Loucy (cell line): ENCODE results near the gene HSPBP1.

Experiments
- H2AFZ ChIP-seq: fragments of 200-600 bp; sonication (generic); 2 replicates; pipeline ENCODE4 v1.6.0; 2016; ENCODE audit warnings: antibody characterized with exemption, mild to moderate bottlenecking, low read length, moderate library complexity
- H3F3A ChIP-seq: fragments of 200-600 bp; 2 replicates; pipeline ENCODE4 v1.6.0; 2016; ENCODE audit warnings: antibody characterized with exemption, low read depth, mild to moderate bottlenecking
- H3K27me3 ChIP-seq: fragments of 200-600 bp; sonication (generic); 2 replicates; pipeline ENCODE4 v1.6.1; 2014; ENCODE audit warnings: low read length, mild to moderate bottlenecking; ENCODE audit not compliant: insufficient read depth, poor library complexity, severe bottlenecking
- H3K36me3 ChIP-seq: fragments of 200-600 bp; sonication (generic); 2 replicates; pipeline ENCODE4 v1.6.1; 2016; ENCODE audit warnings: low read length; ENCODE audit not compliant: insufficient read depth
- H3K4me1 ChIP-seq: fragments of 200-600 bp; sonication (generic); 2 replicates; pipeline ENCODE4 v1.5.1; 2014; ENCODE audit warnings: low read length, mild to moderate bottlenecking; ENCODE audit not compliant: insufficient read depth, poor library complexity, severe bottlenecking
- H3K4me2 ChIP-seq: fragments of 200-600 bp; sonication (generic); 2 replicates; pipeline ENCODE4 v1.6.0; 2014; ENCODE audit warnings: antibody characterized with exemption, low read length, low read depth, mild to moderate bottlenecking; ENCODE audit not compliant: poor library complexity, severe bottlenecking
- H3K4me3 ChIP-seq: fragments of 200-600 bp; sonication (generic); 2 replicates; pipeline ENCODE4 v1.5.1; 2014; ENCODE audit warnings: low read length, mild to moderate bottlenecking, mixed read lengths; ENCODE audit not compliant: poor library complexity, severe bottlenecking
- H3K79me2 ChIP-seq: fragments of 200-600 bp; sonication (generic); 2 replicates; pipeline ENCODE4 v1.6.1; 2014; ENCODE audit warnings: low read length; ENCODE audit not compliant: insufficient read depth
- H3K9ac ChIP-seq: fragments of 200-600 bp; sonication (generic); 2 replicates; pipeline ENCODE4 v1.6.0; 2014; ENCODE audit warnings: mild to moderate bottlenecking, low read depth, low read length, moderate library complexity; ENCODE audit not compliant: poor library complexity, severe bottlenecking
- H3K9me2 ChIP-seq: fragments of 200-600 bp; sonication (generic); replicated peaks from 2 replicates; pipeline ENCODE4 v1.6.1; 2016; ENCODE audit warnings: low read depth, low read length, mixed read lengths
- H3K9me3 ChIP-seq: fragments of 200-600 bp; sonication (generic); 2 replicates; pipeline ENCODE4 v1.6.1; 2014; ENCODE audit warnings: mild to moderate bottlenecking, antibody characterized with exemption, low read length, low read depth; ENCODE audit not compliant: insufficient read depth
- H4K20me1 ChIP-seq: fragments of 200-600 bp; sonication (generic); 2 replicates; pipeline ENCODE4 v1.6.0; 2014; ENCODE audit warnings: antibody characterized with exemption, low read length, mild to moderate bottlenecking; ENCODE audit not compliant: insufficient read depth, poor library complexity, severe bottlenecking
- EZH2phosphoT487 ChIP-seq: fragments of 200-600 bp; IDR thresholded peaks from 2 replicates; pipeline ENCODE4 v1.6.1; 2018; ENCODE audit warnings: antibody characterized with exemption, mild to moderate bottlenecking, moderate library complexity, borderline replicate concordance
- TF ChIP-seq, protein P1 (sequence below): fragments of 200-600 bp; sonication (generic); conservative IDR thresholded peaks from 2 replicates; pipeline ENCODE4 v1.5.1; 2014; ENCODE audit warnings: mild to moderate bottlenecking, antibody characterized with exemption, low read length

Gene HSPBP1

DNA sequence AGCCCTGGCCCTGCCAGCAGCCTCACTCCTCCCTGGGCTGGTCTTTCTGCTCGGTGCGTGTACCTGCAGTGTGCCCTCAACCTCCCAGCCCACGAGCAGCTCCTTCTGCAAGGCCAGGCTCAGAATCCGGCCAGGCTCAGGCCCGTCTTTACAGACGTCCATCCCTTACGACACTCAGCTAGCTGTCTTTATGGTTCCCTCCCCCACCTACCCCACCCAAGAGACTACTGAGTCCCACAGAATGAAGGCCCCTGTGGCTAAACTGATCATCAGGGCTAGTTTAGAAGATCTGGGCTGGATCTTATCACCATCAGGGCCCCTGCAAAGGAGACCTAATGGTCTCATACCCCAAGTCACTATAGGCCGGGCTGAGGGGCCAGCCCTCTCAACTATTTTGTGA is 34.5 kb upstream of the HSPBP1 start:
- H3K36me3 ChIP-seq: no peaks in the 10 kb centered on the region
- no peaks in the 10 kb centered on the region for H3K9me3 ChIP-seq
- no peaks in the 10 kb centered on the region for H3K27me3 ChIP-seq
- no peak overlapping the region for H2AFZ ChIP-seq
- H4K20me1 ChIP-seq: no peaks in the 10 kb centered on the region
- H3K4me3 ChIP-seq: no peak overlapping the region
- no peaks in the 10 kb centered on the region for H3K9me2 ChIP-seq
- H3F3A ChIP-seq: no peaks in the 10 kb centered on the region
- H3K79me2 ChIP-seq: no peaks in the 10 kb centered on the region
- TF ChIP-seq, protein P1, sequence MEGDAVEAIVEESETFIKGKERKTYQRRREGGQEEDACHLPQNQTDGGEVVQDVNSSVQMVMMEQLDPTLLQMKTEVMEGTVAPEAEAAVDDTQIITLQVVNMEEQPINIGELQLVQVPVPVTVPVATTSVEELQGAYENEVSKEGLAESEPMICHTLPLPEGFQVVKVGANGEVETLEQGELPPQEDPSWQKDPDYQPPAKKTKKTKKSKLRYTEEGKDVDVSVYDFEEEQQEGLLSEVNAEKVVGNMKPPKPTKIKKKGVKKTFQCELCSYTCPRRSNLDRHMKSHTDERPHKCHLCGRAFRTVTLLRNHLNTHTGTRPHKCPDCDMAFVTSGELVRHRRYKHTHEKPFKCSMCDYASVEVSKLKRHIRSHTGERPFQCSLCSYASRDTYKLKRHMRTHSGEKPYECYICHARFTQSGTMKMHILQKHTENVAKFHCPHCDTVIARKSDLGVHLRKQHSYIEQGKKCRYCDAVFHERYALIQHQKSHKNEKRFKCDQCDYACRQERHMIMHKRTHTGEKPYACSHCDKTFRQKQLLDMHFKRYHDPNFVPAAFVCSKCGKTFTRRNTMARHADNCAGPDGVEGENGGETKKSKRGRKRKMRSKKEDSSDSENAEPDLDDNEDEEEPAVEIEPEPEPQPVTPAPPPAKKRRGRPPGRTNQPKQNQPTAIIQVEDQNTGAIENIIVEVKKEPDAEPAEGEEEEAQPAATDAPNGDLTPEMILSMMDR: no peak
- TF ChIP-seq EZH2phosphoT487: no peak
- H3K9ac ChIP-seq: no peak overlapping the region
- no peaks in the 10 kb centered on the region for H3K4me1 ChIP-seq
- H3K4me2 ChIP-seq: no peak overlapping the region

DNA sequence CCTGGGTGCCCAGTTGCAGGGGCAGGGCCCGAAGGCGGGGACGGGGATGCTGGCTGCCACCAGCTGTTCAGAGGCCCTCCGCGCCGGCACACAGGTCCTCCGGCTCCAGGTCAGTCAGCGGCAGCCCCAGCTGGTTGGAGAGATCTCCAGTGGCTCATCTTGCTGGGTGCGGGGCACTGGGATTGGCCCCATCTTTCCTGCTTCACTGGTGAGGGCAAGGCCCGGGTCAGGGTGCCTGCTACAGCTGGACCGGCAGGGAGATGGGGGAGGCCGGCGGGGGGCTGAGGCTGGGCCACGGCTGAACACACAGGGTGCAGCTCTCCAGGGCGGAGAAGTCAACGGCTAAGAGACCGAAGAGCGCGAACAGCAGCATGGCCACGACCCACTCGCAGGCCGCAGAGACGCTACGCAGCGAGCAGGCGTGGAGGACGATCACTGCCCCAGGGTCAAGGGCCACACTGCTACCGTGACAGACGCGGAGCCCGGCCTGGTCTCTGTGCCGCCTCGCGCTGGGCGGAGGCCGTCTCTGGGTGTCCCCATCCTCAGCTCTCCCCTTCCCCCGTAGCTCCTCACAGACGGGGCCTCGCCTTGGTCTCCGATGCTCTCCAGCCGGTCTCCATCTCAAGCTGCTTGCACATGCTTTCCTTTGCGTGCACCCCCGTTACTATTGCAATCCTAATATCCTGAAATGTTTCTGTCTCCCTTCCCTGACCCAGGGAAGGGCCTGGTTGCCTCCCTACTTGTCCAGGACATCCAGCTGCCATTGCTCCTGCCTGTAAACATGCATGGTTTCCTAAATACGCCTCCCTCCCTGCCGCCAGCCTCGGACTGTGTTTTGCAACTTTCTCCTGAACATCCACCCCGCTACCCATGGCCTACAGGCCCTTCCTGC is 33.0 kb upstream of the HSPBP1 start:
- TF ChIP-seq EZH2phosphoT487: no peak
- TF ChIP-seq, protein P1: no peak

DNA sequence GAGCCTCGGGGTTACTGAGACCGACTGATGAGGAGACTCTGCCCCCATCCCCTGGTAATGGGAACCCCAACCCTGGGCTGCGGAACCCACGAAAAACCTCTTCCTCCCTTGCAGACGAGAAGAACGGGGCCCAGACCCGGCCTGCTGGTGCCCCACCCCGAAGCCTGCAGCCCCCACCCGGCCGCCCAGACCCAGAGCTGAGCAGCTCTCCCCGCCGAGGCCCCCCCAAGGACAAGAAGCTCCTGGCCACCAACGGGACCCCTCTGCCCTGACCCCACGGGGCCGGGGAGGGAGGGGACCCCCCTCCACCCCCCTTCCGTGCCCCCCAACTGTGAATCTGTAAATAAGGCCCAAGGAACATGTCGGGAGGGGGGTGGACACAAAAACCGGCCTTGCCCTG is 31.9 kb upstream of the HSPBP1 start:
- H3K79me2 ChIP-seq: no peaks in the 10 kb centered on the region
- TF ChIP-seq, protein P1: no peak
- no peak for TF ChIP-seq EZH2phosphoT487
- no peaks in the 10 kb centered on the region for H3K9me2 ChIP-seq
- no peaks in the 10 kb centered on the region for H3K36me3 ChIP-seq
- no peaks in the 10 kb centered on the region for H4K20me1 ChIP-seq
- no peaks in the 10 kb centered on the region for H3K9me3 ChIP-seq
- no peak overlapping the region for H3K4me2 ChIP-seq
- no peaks in the 10 kb centered on the region for H3K27me3 ChIP-seq
- no peak overlapping the region for H3K4me3 ChIP-seq
- H3K4me1 ChIP-seq: no peaks in the 10 kb centered on the region
- H3F3A ChIP-seq: no peaks in the 10 kb centered on the region
- H3K9ac ChIP-seq: no peak overlapping the region
- H2AFZ ChIP-seq: no peak overlapping the region

More for the DNA sequence above, 33.0 kb upstream of the HSPBP1 start:
- Histone ChIP-seq H3F3A (no peaks in the 10 kb centered on the region), H3K9me3 (no peaks in the 10 kb centered on the region), H3K4me2 (no peak overlapping the region), H2AFZ (no peak overlapping the region), H4K20me1 (no peaks in the 10 kb centered on the region), H3K27me3 (no peaks in the 10 kb centered on the region), H3K9me2 (no peaks in the 10 kb centered on the region), H3K36me3 (no peaks in the 10 kb centered on the region), H3K9ac (no peak overlapping the region), H3K4me3 (no peak overlapping the region), H3K4me1 (no peaks in the 10 kb centered on the region), H3K79me2 (no peaks in the 10 kb centered on the region)
